GM10266 (cell line): ENCODE results near the gene PRPF6.

ENCODE experiments used
- DNase-seq: peaks from one replicate; pipeline ENCODE4 v3.0.0; 2012; ENCODE audit errors: extremely low spot score
- CTCF ChIP-seq: IDR thresholded peaks from 2 replicates; pipeline ENCODE4 v1.5.1; 2012; ENCODE audit warnings: mild to moderate bottlenecking, low read depth; ENCODE audit not compliant: control insufficient read depth, insufficient read depth; ENCODE audit errors: missing control alignments

PRPF6 gene

GRCh38 chr20:64077876-64078551 is 97.1 kb downstream of the PRPF6 start:
- TF ChIP-seq CTCF: no peak
- no peak for DNase-seq

DNA sequence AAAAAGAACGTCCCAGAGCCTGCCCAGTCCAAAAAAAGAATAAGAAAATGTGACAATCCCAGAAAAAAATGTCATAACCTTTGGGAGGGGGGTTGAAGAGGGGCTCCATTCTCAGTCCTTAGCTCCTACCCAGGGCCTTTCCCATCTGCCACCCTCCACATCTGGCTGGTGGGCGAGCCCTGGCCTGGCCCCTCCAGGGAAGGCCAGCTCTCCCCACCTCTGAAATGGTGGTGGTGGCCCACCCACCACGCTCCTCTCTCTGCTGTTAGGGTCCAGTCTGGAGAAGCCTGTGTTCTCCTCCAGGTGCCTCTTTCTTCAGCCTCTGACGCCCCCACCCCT is 98.0 kb downstream of the PRPF6 start:
- TF ChIP-seq CTCF: no peak
- no peak for DNase-seq

DNA sequence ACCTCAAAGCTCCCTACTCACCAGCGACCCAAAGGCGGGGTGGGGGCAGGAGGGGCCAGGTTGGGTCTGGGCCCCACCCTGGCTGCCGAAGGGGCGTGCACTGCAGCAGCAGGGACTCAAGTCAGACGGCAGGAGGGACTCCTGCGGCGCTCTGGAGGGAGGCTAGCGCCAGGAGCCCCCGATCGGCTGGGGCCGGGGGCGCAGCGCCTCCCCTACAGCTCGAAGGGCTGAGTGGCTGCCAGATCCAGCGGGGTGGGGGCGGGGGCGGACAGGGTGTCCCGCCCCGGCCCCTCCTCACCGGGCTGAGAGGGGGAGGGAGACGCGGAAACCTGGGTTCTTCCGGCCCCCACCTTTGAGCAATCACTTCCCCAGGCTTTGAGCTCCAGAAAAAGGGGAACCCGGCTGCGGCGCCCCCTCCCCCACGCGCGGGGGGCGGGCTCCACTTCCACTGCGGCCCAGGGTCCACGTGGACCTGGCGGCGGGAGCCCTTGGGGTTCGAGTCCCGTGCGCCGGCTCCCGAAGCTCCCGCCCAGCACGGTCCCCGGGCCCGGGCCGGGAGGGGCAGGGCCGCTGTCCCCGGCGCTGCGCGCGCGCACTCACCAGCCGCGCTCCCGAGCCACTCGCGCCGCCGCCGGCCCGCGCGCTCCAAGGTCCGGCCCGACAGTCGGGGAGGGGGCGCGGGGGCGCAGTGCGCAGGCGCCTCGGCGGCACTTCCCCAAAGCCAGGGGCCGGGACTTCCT is 98.5 kb downstream of the PRPF6 start, which contains the start of gene RGS19:
Gene RGS19, minus strand, starts transcription at position 246 of the 740 bp plus-strand sequence. CDS start 2,632 bp downstream, outside the sequence.
- peak; percentile 97 for DNase-seq
- TF ChIP-seq CTCF: no peak

GRCh38 chr20:64080013-64080812 is 99.3 kb downstream of the PRPF6 start, which contains the start of gene OPRL1:
TSS of gene OPRL1 (plus strand) at chr20:64080082. CDS start at chr20:64092721, 12,639 bp downstream.
- no peak for DNase-seq
- TF ChIP-seq CTCF: no peak

- TF ChIP-seq CTCF: no peak
- no peak for DNase-seq
Observed at GRCh38 chr20:64080813-64081623, 100.1 kb downstream of the PRPF6 start.

GRCh38 chr20:64081624-64081964 is 100.7 kb downstream of the PRPF6 start:
- DNase-seq: no peak
- TF ChIP-seq CTCF: no peak
